SK-N-MC (cell line): ENCODE data around the gene GJC2.

Experiments
- DNase-seq: peaks from one replicate; pipeline ENCODE4 v3.0.0-alpha.2; 2011; ENCODE audit warnings: low read depth, low spot score
- H3K27ac ChIP-seq: fragments of 200-600 bp; sonication (generic); 2 replicates; pipeline ENCODE4 v1.5.1; 2016; ENCODE audit warnings: mixed run types
- H3K36me3 ChIP-seq: fragments of 200-600 bp; sonication (generic); 2 replicates; pipeline ENCODE4 v1.6.1; 2017; ENCODE audit warnings: antibody characterized with exemption, low read length, mixed read lengths; ENCODE audit not compliant: insufficient read depth
- H3K4me3 ChIP-seq: fragments of 200-600 bp; sonication (generic); 2 replicates; pipeline ENCODE4 v1.5.1; 2016
- H3K9ac ChIP-seq: fragments of 200-600 bp; sonication (generic); 2 replicates; pipeline ENCODE4 v1.8.0; 2017; ENCODE audit warnings: mixed run types, mixed read lengths; ENCODE audit not compliant: insufficient read length
- H3K9me3 ChIP-seq: fragments of 200-600 bp; sonication (generic); 2 replicates; pipeline ENCODE4 v1.6.1; 2017; ENCODE audit warnings: low read depth, mild to moderate bottlenecking, antibody characterized with exemption, low read length, moderate library complexity, mixed read lengths
- EZH2 ChIP-seq: fragments of 200-600 bp; sonication (generic); IDR thresholded peaks from one replicate; pipeline ENCODE4 v1.6.1; 2017; ENCODE audit warnings: antibody characterized with exemption
- FOXP2 ChIP-seq: optimal IDR thresholded peaks from 2 replicates; pipeline ENCODE3; 2011; ENCODE audit warnings: mild to moderate bottlenecking, moderate library complexity; ENCODE audit not compliant: insufficient read depth; ENCODE audit errors: extremely low read length, control extremely low read depth
- POLR2AphosphoS5 ChIP-seq: IDR thresholded peaks from 2 replicates; pipeline ENCODE4 v1.6.1; 2012; ENCODE audit warnings: mild to moderate bottlenecking, low read depth, low read length, borderline replicate concordance

The GJC2 gene

GRCh38 chr1:228149406-228150119, at the start of gene GJC2:
Gene GJC2 (plus strand): TSS chr1:228149930. CDS start chr1:228157759, 7,829 bp downstream.
- H3K9ac ChIP-seq = peak within 1 kb of the TSS; percentile 17
- TF ChIP-seq EZH2 (no peak), POLR2AphosphoS5 (no peak), FOXP2 (no peak)
- H3K27ac ChIP-seq = peak within 1 kb of the TSS; percentile 36; the same call in 1 of the 2 replicates
- H3K4me3 ChIP-seq = no peak within 1 kb of the TSS
- no peak for DNase-seq
- H3K9me3 ChIP-seq = no peaks in the 10 kb centered on the region
- H3K36me3 ChIP-seq = no peaks in the 10 kb centered on the region

- Histone ChIP-seq H3K9me3 (no peaks in the 10 kb centered on the region), H3K36me3 (peaks cover 37% of the 10 kb centered on the region; the same call in 1 of the 2 replicates), H3K27ac (no peak overlapping the region), H3K9ac (no peak overlapping the region), H3K4me3 (no peak overlapping the region)
- no peak for DNase-seq
- no peak for TF ChIP-seq EZH2
- no peak for TF ChIP-seq FOXP2
- TF ChIP-seq POLR2AphosphoS5 = no peak; the same call in 1 of the 2 replicates
These were observed 48.7 kb upstream of the GJC2 start for GRCh38 chr1:228100822-228101613.

GRCh38 chr1:228101614-228101993, 48.1 kb upstream of the GJC2 start:
- Histone ChIP-seq H3K36me3 (peaks cover 42% of the 10 kb centered on the region; the same call in 1 of the 2 replicates), H3K27ac (no peak overlapping the region), H3K4me3 (peak overlapping the region; percentile 92), H3K9me3 (no peaks in the 10 kb centered on the region), H3K9ac (no peak overlapping the region)
- DNase-seq = no peak
- TF ChIP-seq POLR2AphosphoS5 (no peak), FOXP2 (no peak), EZH2 (no peak)

- H3K36me3 ChIP-seq = peaks cover 41% of the 10 kb centered on the region; the same call in 1 of the 2 replicates
- no peak overlapping the region for H3K27ac ChIP-seq
- TF ChIP-seq FOXP2 = no peak
- no peak for TF ChIP-seq EZH2
- no peak for TF ChIP-seq POLR2AphosphoS5
These were observed 47.5 kb upstream of the GJC2 start for GRCh38 chr1:228101994-228102790.

GRCh38 chr1:228102791-228103620, 46.7 kb upstream of the GJC2 start, which contains the start of gene C1orf35:
Gene C1orf35 (minus strand): TSS chr1:228103325. CDS start chr1:228103227, 98 bp downstream.
- H3K4me3 ChIP-seq = peak within 1 kb of the TSS; percentile 92
- no peaks in the 10 kb centered on the region for H3K9me3 ChIP-seq
- peak within 1 kb of the TSS; percentile 88 for H3K9ac ChIP-seq
- peaks cover 33% of the 10 kb centered on the region; the same call in 1 of the 2 replicates for H3K36me3 ChIP-seq
- TF ChIP-seq POLR2AphosphoS5 (peak; percentile 84; the same call in 1 of the 2 replicates), EZH2 (no peak), FOXP2 (no peak)
- DNase-seq = peak; percentile 65
- H3K27ac ChIP-seq = peak within 1 kb of the TSS; percentile 80

More at GRCh38 chr1:228101994-228102790, 47.5 kb upstream of the GJC2 start:
- peak overlapping the region; percentile 92 for H3K4me3 ChIP-seq
- peak overlapping the region; percentile 88 for H3K9ac ChIP-seq
- DNase-seq = no peak
- no peaks in the 10 kb centered on the region for H3K9me3 ChIP-seq

GRCh38 chr1:228104526-228105269, 45.0 kb upstream of the GJC2 start:
- no peak overlapping the region for H3K27ac ChIP-seq
- H3K4me3 ChIP-seq = peak overlapping the region; percentile 92; the same call in 1 of the 2 replicates
- peak overlapping the region; percentile 5 for H3K9ac ChIP-seq
- DNase-seq = no peak
- H3K9me3 ChIP-seq = no peaks in the 10 kb centered on the region
- H3K36me3 ChIP-seq = peaks cover 16% of the 10 kb centered on the region; the same call in 1 of the 2 replicates
- no peak for TF ChIP-seq FOXP2
- no peak; the same call in 1 of the 2 replicates for TF ChIP-seq POLR2AphosphoS5
- TF ChIP-seq EZH2 = no peak
